Upper lobe of left lung (tissue), 6 donors: ENCODE measurements around the gene BAIAP2L2. TPM values are rescaled to one million over a fixed set of nuclear protein-coding genes. Genes with fewer than 3 reads are reported as not detected.

Experiments
- ATAC-seq, 2 donors: fragments of 200-7000 bp; cut with Tn5 transposase; one replicate each; pipeline ENCODE4 v1.9.1; 2022; ENCODE audit warnings: mild to moderate bottlenecking in 2 of 2, moderate library complexity in 2 of 2; ENCODE audit not compliant: low FRiP score in 2 of 2
- DNase-seq, 2 donors: peaks; one replicate each; pipeline ENCODE4 v3.0.0-alpha.2; 2019 to 2020
- H3K27ac ChIP-seq, 4 donors: fragments of 200-600 bp; sonication (generic); one replicate each; pipeline ENCODE4 v1.5.1; 2016 to 2019
- H3K27me3 ChIP-seq, 4 donors: fragments of 200-600 bp; sonication (generic); one replicate each; pipeline ENCODE4 v1.5.1; 2017 to 2019
- H3K36me3 ChIP-seq, 4 donors: fragments of 200-600 bp; sonication (generic); one replicate each; pipeline ENCODE4 v1.5.1; 2016 to 2019
- H3K4me1 ChIP-seq, 4 donors: fragments of 200-600 bp; sonication (generic); one replicate each; pipeline ENCODE4 v1.5.1; 2018 to 2019
- H3K4me3 ChIP-seq, 4 donors: fragments of 200-600 bp; sonication (generic); one replicate each; pipeline ENCODE4 v1.5.1; 2017 to 2019; ENCODE audit warnings: mild to moderate bottlenecking in 2 of 4, moderate library complexity in 1 of 4
- H3K9me3 ChIP-seq, 4 donors: fragments of 200-600 bp; sonication (generic); one replicate each; pipeline ENCODE4 v1.5.1; 2018 to 2019
- EP300 ChIP-seq, 4 donors: sonication (generic); formaldehyde crosslinking; IDR thresholded peaks; one replicate each; pipeline ENCODE4 v1.5.1; 2017; ENCODE audit warnings: antibody characterized with exemption in 4 of 4, control low read depth in 2 of 4
- POLR2A ChIP-seq, 4 donors: fragments of 450-650 bp; IDR thresholded peaks; one replicate each; pipeline ENCODE4 v1.5.1; 2016 to 2017; ENCODE audit warnings: antibody characterized with exemption in 4 of 4, mild to moderate bottlenecking in 2 of 4
- POLR2AphosphoS5 ChIP-seq, 2 donors: sonication (generic); formaldehyde crosslinking; IDR thresholded peaks; one replicate each; pipeline ENCODE4 v1.5.1; 2017; ENCODE audit warnings: antibody characterized with exemption in 2 of 2
- WGBS, 2 donors: methylation state at CpG; one replicate each; pipeline ENCODE4 v1.1.5; 2017 to 2018; 5-methylcytosine and 5-hydroxymethylcytosine counted together
- total RNA-seq, 6 donors: library from RNA; depleted of rRNA in 4 of 6; stranded (reverse); fragments of >200 nt in 4 of 6; gene quantifications; one replicate each; pipeline versions ENCODE4 v1.1.0 to v1.2.1, GENCODE V29; 2016 to 2021
- TF ChIP-seq, protein P1 (sequence below), 6 experiments: fragments of 450-650 bp in 4 of 6; fragments of 200-600 bp in 2 of 6; sonication (generic) in 2 of 6; IDR thresholded peaks; one replicate each; pipeline ENCODE4 v1.5.1; 2016 to 2019; ENCODE audit warnings: antibody characterized with exemption in 6 of 6
- donor health status: DM: no; HTN: no; CAD: no; lungs with moderate emphysema.
- donor health status: DM: no; HTN: yes; CAD: no; lungs with severe emphysema.

Gene BAIAP2L2
- total RNA-seq, 6 donors from 2014 or later, result 0.94 to 6.3 (median 0.98) TPM; not detected in 3

DNA sequence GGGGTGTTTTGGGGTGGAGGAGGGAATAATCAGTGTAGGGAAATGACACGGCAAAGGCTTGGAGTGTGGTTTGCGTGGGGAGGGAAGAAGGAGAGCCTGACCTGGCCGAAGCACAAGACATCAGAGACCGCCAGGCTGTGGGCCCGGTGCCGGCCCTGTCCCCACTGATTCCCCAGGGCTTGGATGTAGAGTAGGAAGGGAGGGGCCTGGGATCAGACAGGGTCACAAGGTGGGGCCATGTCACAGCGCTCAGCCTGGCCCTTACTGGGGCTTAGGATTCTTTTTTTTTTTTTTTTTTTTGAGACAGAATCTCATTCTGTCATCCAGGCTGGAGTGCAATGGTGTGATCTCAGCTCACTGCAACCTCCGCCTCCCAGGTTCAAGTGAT is 43.5 kb downstream of the BAIAP2L2 start:
- no peak overlapping the region for H3K4me3 ChIP-seq
- no peak overlapping the region for H3K27ac ChIP-seq
- H3K27me3 ChIP-seq, result no peaks in the 10 kb centered on the region
- DNase-seq, result no peak
- no peaks in the 10 kb centered on the region for H3K9me3 ChIP-seq
- no peak for TF ChIP-seq EP300 (IDR thresholded peaks at IDR 0.05)
- TF ChIP-seq, protein P1, sequence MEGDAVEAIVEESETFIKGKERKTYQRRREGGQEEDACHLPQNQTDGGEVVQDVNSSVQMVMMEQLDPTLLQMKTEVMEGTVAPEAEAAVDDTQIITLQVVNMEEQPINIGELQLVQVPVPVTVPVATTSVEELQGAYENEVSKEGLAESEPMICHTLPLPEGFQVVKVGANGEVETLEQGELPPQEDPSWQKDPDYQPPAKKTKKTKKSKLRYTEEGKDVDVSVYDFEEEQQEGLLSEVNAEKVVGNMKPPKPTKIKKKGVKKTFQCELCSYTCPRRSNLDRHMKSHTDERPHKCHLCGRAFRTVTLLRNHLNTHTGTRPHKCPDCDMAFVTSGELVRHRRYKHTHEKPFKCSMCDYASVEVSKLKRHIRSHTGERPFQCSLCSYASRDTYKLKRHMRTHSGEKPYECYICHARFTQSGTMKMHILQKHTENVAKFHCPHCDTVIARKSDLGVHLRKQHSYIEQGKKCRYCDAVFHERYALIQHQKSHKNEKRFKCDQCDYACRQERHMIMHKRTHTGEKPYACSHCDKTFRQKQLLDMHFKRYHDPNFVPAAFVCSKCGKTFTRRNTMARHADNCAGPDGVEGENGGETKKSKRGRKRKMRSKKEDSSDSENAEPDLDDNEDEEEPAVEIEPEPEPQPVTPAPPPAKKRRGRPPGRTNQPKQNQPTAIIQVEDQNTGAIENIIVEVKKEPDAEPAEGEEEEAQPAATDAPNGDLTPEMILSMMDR (IDR thresholded peaks at IDR 0.05), result no peak
- TF ChIP-seq POLR2AphosphoS5 (IDR thresholded peaks at IDR 0.05), result no peak
- no peak for TF ChIP-seq POLR2A (IDR thresholded peaks at IDR 0.05)
- WGBS, 2 donors, result 83 to 87% methylated on average over 8 of the region's 8 CpGs
- H3K36me3 ChIP-seq, result peaks cover 11 to 75% (median 67%) of the 10 kb centered on the region in 4 donors
- peak in 1 of 2 donors; percentile 40 for ATAC-seq
- peaks cover 7 to 14% (median 11%) of the 10 kb centered on the region in 4 donors for H3K4me1 ChIP-seq

DNA sequence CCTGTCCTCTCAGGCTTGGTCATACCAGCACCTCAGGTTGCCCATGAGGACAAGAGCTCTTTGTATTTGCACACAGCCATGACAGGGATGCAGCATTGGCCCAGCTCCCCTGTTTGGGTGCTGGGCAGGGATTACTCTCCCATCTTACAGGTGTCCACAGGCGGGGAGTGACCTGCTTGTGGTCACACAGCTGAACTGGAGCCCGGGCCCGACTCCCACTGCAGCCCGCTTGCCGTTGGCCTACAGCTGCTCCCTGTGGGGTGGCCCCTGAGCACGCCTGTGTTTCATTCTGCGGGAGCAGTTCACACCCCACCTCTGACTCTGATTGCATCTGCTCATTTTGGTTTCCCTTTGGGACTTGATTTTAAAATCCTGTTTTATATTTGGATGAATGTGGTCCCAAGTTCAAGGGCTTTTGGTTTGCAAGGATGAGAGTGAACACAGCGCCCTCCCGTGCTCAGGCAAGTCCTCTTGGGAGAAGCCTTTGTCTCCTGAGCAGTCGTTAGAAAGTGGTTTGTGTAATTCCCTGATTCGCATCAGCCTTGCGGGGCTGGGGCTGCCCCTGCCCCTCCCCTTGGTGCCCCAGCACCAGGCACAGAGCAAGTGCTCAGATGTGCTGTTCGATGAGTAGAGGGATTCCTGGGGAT is 44.0 kb downstream of the BAIAP2L2 start:
- ATAC-seq, result no peak
- peaks cover 7 to 16% (median 12%) of the 10 kb centered on the region in 4 donors for H3K4me1 ChIP-seq
- H3K27me3 ChIP-seq, result no peaks in the 10 kb centered on the region
- H3K9me3 ChIP-seq, result no peaks in the 10 kb centered on the region
- no peak for TF ChIP-seq EP300 (IDR thresholded peaks at IDR 0.05)
- no peak for TF ChIP-seq POLR2A (IDR thresholded peaks at IDR 0.05)
- TF ChIP-seq, protein P1 (IDR thresholded peaks at IDR 0.05), result no peak
- no peak for TF ChIP-seq POLR2AphosphoS5 (IDR thresholded peaks at IDR 0.05)
- no peak overlapping the region for H3K27ac ChIP-seq
- no peak overlapping the region for H3K4me3 ChIP-seq
- no peak for DNase-seq
- peaks cover 14 to 74% (median 64%) of the 10 kb centered on the region in 4 donors for H3K36me3 ChIP-seq
- 87 to 91% methylated on average over 13 of the region's 13 CpGs for WGBS, 2 donors

DNA sequence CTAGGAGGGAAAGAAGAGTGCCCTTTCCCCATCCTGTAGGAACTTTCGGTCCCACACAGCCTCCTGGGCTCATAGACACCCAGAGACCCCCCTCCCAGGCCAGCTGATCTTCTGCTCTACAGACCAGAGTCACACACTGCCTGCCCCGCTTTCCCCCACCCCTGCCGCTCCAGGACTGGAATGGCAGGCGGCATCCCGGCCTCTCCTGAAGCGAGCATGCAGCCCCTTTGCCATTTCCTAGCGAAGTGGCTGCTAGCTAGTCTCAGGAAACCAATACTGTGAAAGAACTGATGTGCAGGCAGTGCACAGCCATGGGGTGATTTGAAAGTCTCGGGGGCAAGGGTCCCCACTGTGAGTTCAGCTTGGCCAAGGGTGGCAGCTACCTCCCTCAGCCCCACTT is 44.9 kb downstream of the BAIAP2L2 start:
- DNase-seq, result no peak

DNA sequence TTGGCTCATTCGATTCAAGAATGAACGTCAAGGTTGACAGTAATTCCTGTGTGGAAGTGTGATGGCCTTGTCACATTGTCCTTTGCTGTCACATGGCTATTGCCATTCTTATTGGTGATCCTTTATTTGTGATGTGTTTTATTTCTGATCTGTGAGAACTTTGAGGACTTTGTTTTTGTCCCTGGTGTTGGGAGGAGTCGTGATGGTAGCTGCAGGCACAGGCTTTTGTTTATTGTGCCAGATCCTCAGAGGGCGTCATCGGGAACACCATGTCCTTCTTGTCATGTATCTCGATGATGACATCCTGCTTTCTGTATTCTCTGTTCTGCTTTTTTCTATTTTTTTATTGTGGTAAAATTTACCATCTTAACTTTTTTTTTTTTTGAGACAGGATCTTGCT is 47.7 kb downstream of the BAIAP2L2 start:
- Histone ChIP-seq H3K36me3 (peaks cover 22 to 60% (median 48%) of the 10 kb centered on the region in 4 donors), H3K27ac (peak overlapping the region; percentile 85 to 86 (median 86)), H3K4me1 (peaks cover 10 to 24% (median 16%) of the 10 kb centered on the region in 4 donors), H3K9me3 (no peaks in the 10 kb centered on the region), H3K4me3 (no peak overlapping the region), H3K27me3 (no peaks in the 10 kb centered on the region)
- ATAC-seq, result peak in 1 of 2 donors; percentile 77
- WGBS, 2 donors, result 45 to 57% methylated on average over 6 of the region's 6 CpGs
- peak in 1 of 2 donors; percentile 67 for DNase-seq
- TF ChIP-seq, protein P1 (IDR thresholded peaks at IDR 0.05), result no peak
- TF ChIP-seq EP300 (IDR thresholded peaks at IDR 0.05), result peak; percentile 23 to 98 (median 90)
- TF ChIP-seq POLR2AphosphoS5 (IDR thresholded peaks at IDR 0.05), result peak; percentile 65 to 73
- TF ChIP-seq POLR2A (IDR thresholded peaks at IDR 0.05), result peak in 1 of 4 donors; percentile 48

More for the DNA sequence above, 44.9 kb downstream of the BAIAP2L2 start:
- WGBS, 2 donors, result 95 to 100% methylated on average over 1 to 8 of the region's 8 CpGs
- H3K4me1 ChIP-seq, result peaks cover 7 to 18% (median 12%) of the 10 kb centered on the region in 4 donors
- no peak overlapping the region for H3K27ac ChIP-seq
- H3K36me3 ChIP-seq, result peaks cover 16 to 68% (median 58%) of the 10 kb centered on the region in 4 donors
- no peak overlapping the region for H3K4me3 ChIP-seq
- H3K27me3 ChIP-seq, result no peaks in the 10 kb centered on the region
- TF ChIP-seq, protein P1 (IDR thresholded peaks at IDR 0.05), result no peak
- no peak for TF ChIP-seq POLR2AphosphoS5 (IDR thresholded peaks at IDR 0.05)
- no peak for TF ChIP-seq EP300 (IDR thresholded peaks at IDR 0.05)
- TF ChIP-seq POLR2A (IDR thresholded peaks at IDR 0.05), result no peak
- no peaks in the 10 kb centered on the region for H3K9me3 ChIP-seq
- ATAC-seq, result no peak
